HepG2 (cell line): ENCODE results near the gene CD36. TPM values are rescaled to one million over a fixed set of nuclear protein-coding genes. Genes with fewer than 3 reads are reported as not detected.

Experiments used
- ATAC-seq: fragments of 200-7000 bp; cut with Tn5 transposase; 3 replicates; pipeline ENCODE4 v1.9.1; 2020; ENCODE audit warnings: mild to moderate bottlenecking, moderate library complexity
- BruUV-seq: library from RNA; stranded (reverse); fragments of 400-500 nt; replicated peaks from 2 replicates; lab custom pipeline; 2021; lab: Mats Ljungman, UMichigan
- CTCF ChIA-PET: fragments of 300-600 bp; formaldehyde crosslinking; extraction: SDS; loops from one replicate; lab custom pipeline; 2021; ENCODE audit warnings: low total read pairs, inconsistent platforms, low intra/inter-chr PET ratio; lab: Yijun Ruan, JAX
- POLR2A ChIA-PET: fragments of 350-600 bp; sonication (Branson Sonifier 250); formaldehyde crosslinking; loops from one replicate; lab custom pipeline; 2020; ENCODE audit warnings: antibody characterized with exemption, inconsistent platforms; lab: Yijun Ruan, JAX
- DNase-seq: peaks from one replicate; pipeline ENCODE4 v3.0.0-alpha.2; 2015; ENCODE audit warnings: low spot score
- FAIRE-seq: peaks from 3 replicates; lab custom pipeline; 2011; peaks lifted over from hg19 to GRCh38; lab: Jason Lieb, UNC
- H2AFZ ChIP-seq: one replicate; pipeline ENCODE4 v1.6.1; 2011; ENCODE audit warnings: low read length, inconsistent platforms
- H3K27ac ChIP-seq: fragments of 300-600 bp; 3 replicates; pipeline ENCODE4 v1.8.0; 2011; ENCODE audit warnings: mixed run types, mild to moderate bottlenecking, mixed read lengths, low read length, inconsistent platforms; ENCODE audit not compliant: insufficient read depth; ENCODE audit errors: extremely low read length
- H3K27me3 ChIP-seq, 2 experiments: fragments of 200-600 bp in 1 of 2; 2 replicates in 1 of 2; 3 replicates in 1 of 2; pipeline versions ENCODE4 v1.6.0 to v1.8.0; 2011; ENCODE audit warnings: low read length in 2 of 2, mild to moderate bottlenecking in 2 of 2, moderate library complexity in 2 of 2, inconsistent platforms in 1 of 2; ENCODE audit not compliant: insufficient read depth in 2 of 2, control insufficient read depth in 1 of 2
- H3K36me3 ChIP-seq, 2 experiments: fragments of 200-600 bp in 1 of 2; replicated peaks in 1 of 2; 2 replicates in 1 of 2; 3 replicates in 1 of 2; pipeline versions ENCODE4 v1.5.1 to v1.8.0; 2011; ENCODE audit warnings: low read length in 2 of 2, inconsistent platforms in 1 of 2; ENCODE audit not compliant: insufficient read depth in 2 of 2, control insufficient read depth in 1 of 2
- H3K4me1 ChIP-seq: 2 replicates; pipeline ENCODE4 v1.5.1; 2012; ENCODE audit warnings: low read length, inconsistent platforms; ENCODE audit not compliant: insufficient read depth
- H3K4me2 ChIP-seq: 2 replicates; pipeline ENCODE4 v1.6.0; 2011; ENCODE audit warnings: low read depth, low read length, inconsistent platforms
- H3K4me3 ChIP-seq, 3 experiments: fragments of 200-600 bp in 1 of 3; sonication (generic), shearing (Covaris generic) in 1 of 3; replicated peaks in 1 of 3; 2 replicates each; pipeline ENCODE4 v1.5.1; 2011 to 2016; ENCODE audit warnings: low read length in 3 of 3, inconsistent platforms in 2 of 3, low read depth in 2 of 3, mild to moderate bottlenecking in 2 of 3, control low read depth in 1 of 3, mixed read lengths in 1 of 3; ENCODE audit not compliant: insufficient read depth in 1 of 3
- H3K79me2 ChIP-seq: one replicate; pipeline ENCODE4 v1.6.1; 2011; ENCODE audit warnings: low read length, inconsistent platforms; ENCODE audit not compliant: insufficient read depth
- H3K9ac ChIP-seq: 2 replicates; pipeline ENCODE4 v1.6.0; 2011; ENCODE audit warnings: mild to moderate bottlenecking, low read depth, low read length, inconsistent platforms; ENCODE audit not compliant: insufficient read depth
- H3K9me3 ChIP-seq: 2 replicates; pipeline ENCODE4 v1.5.1; 2012; ENCODE audit warnings: mild to moderate bottlenecking, low read length
- H4K20me1 ChIP-seq: 2 replicates; pipeline ENCODE4 v1.6.0; 2011; ENCODE audit warnings: inconsistent platforms, mild to moderate bottlenecking, low read length, moderate library complexity; ENCODE audit not compliant: insufficient read depth
- ARNTL ChIP-seq: sonication (generic); formaldehyde crosslinking; IDR thresholded peaks from 2 replicates; pipeline ENCODE4 v1.4.0; 2020; ENCODE audit warnings: mild to moderate bottlenecking, missing genetic modification reagents
- CBX5 ChIP-seq: sonication (generic); formaldehyde crosslinking; IDR thresholded peaks from 2 replicates; pipeline ENCODE4 v1.4.0; 2020; ENCODE audit warnings: missing genetic modification reagents, borderline replicate concordance
- CENPX ChIP-seq: sonication (generic); formaldehyde crosslinking; IDR thresholded peaks from 2 replicates; pipeline ENCODE4 v1.9.0; 2021; ENCODE audit warnings: mild to moderate bottlenecking, missing genetic modification reagents, moderate library complexity
- CREB1 ChIP-seq, 2 experiments: fragments of 450-650 bp in 1 of 2; IDR thresholded peaks; 2 replicates each; pipeline ENCODE4 v1.6.1; 2016 to 2017; ENCODE audit warnings: control low read depth in 1 of 2, mild to moderate bottlenecking in 1 of 2, missing compliant biosample characterization in 1 of 2, missing genetic modification characterization in 1 of 2
- CREM ChIP-seq, 2 experiments: sonication (generic) in 1 of 2; formaldehyde crosslinking in 1 of 2; IDR thresholded peaks; 2 replicates each; pipeline versions ENCODE4 v1.4.0 to v1.6.1; 2016 to 2020; ENCODE audit warnings: antibody characterized with exemption in 1 of 2, mild to moderate bottlenecking in 1 of 2, missing genetic modification reagents in 1 of 2
- GLI4 ChIP-seq: sonication (generic); formaldehyde crosslinking; IDR thresholded peaks from 2 replicates; pipeline ENCODE4 v1.5.1; 2020; ENCODE audit warnings: missing genetic modification reagents, mild to moderate bottlenecking, moderate library complexity, borderline replicate concordance
- HOXA3 ChIP-seq: sonication (generic); formaldehyde crosslinking; IDR thresholded peaks from 2 replicates; pipeline ENCODE4 v1.5.0; 2020; ENCODE audit warnings: missing genetic modification reagents
- NBN ChIP-seq: fragments of 450-650 bp; conservative IDR thresholded peaks from 2 replicates; pipeline ENCODE4 v1.6.1; 2017
- SP4 ChIP-seq: sonication (generic); formaldehyde crosslinking; IDR thresholded peaks from 2 replicates; pipeline ENCODE4 v1.8.1; 2023; ENCODE audit warnings: mild to moderate bottlenecking, missing genetic modification reagents
- TCF12 ChIP-seq, 2 experiments: fragments of 450-650 bp in 1 of 2; sonication (generic) in 1 of 2; formaldehyde crosslinking in 1 of 2; IDR thresholded peaks; 2 replicates each; pipeline versions ENCODE4 v1.6.1 to v1.8.0; 2017 to 2022; ENCODE audit warnings: antibody characterized with exemption in 1 of 2, mild to moderate bottlenecking in 1 of 2, missing genetic modification reagents in 1 of 2, moderate library complexity in 1 of 2
- TGIF2 ChIP-seq: IDR thresholded peaks from 2 replicates; pipeline ENCODE4 v1.6.1; 2016; ENCODE audit warnings: control low read depth, missing compliant biosample characterization
- ZNF607 ChIP-seq: sonication (generic); formaldehyde crosslinking; IDR thresholded peaks from 2 replicates; pipeline ENCODE4 v1.5.1; 2020; ENCODE audit warnings: missing genetic modification reagents, mild to moderate bottlenecking, borderline replicate concordance
- ZNF615 ChIP-seq: sonication (generic); formaldehyde crosslinking; IDR thresholded peaks from 2 replicates; pipeline ENCODE4 v1.5.0; 2020; ENCODE audit warnings: mild to moderate bottlenecking, missing genetic modification reagents, borderline replicate concordance
- WGBS: methylation state at CpG from one replicate; pipeline ENCODE4 v1.1.6; 2017; ENCODE audit warnings: low lambda C conversion rate; 5-methylcytosine and 5-hydroxymethylcytosine counted together
- in situ Hi-C: cut with HindIII; loops from 2 replicates; pipeline ENCODE4 v1.10.0; 2017; ENCODE audit warnings: low pct_unique_long_range_greater_than_20kb; ENCODE audit not compliant: extremely low pct_ligation_motif_present
- intact Hi-C: fragments of 100-400 bp; cut with micrococcal nuclease; formaldehyde crosslinking; loops from one replicate; pipeline ENCODE4 v1.10.0; 2022; ENCODE audit not compliant: unreplicated experiment
- polyA plus RNA-seq, 8 experiments: library from polyadenylated mRNA; depleted of rRNA in 3 of 8; stranded (reverse) in 7 of 8; unstranded in 1 of 8; fragments of >200 nt; fragmentation: Illumina TruSeq in 4 of 8; extraction: Trizol in 4 of 8; gene quantifications; 2 replicates each; pipeline versions ENCODE4 v1.2.1 to v1.2.3, GENCODE V29; 2011 to 2016; ENCODE audit warnings: low read depth in 4 of 8, missing spikeins in 1 of 8, mixed read lengths in 1 of 8; ENCODE audit not compliant: insufficient read depth in 1 of 8
- total RNA-seq, 5 experiments: library from RNA; depleted of rRNA; stranded (reverse); fragments of >200 nt; fragmentation: Illumina TruSeq; extraction: Trizol; gene quantifications; 2 replicates each; pipeline ENCODE4 v1.2.3, GENCODE V29; 2016; ENCODE audit warnings: low read depth in 1 of 5
- TF ChIP-seq, protein P1 (sequence below): sonication (generic); formaldehyde crosslinking; IDR thresholded peaks from 2 replicates; pipeline ENCODE4 v1.4.0; 2020; ENCODE audit warnings: missing genetic modification reagents; ENCODE audit errors: not compliant biosample characterization
- TF ChIP-seq, protein P2 (sequence below): sonication (generic); formaldehyde crosslinking; IDR thresholded peaks from 2 replicates; pipeline ENCODE4 v1.4.0; 2020; ENCODE audit warnings: missing genetic modification reagents

CD36 gene
- total and polyA plus RNA-seq, 2 of the 13 experiments (the other 11 are each of a cell fraction or from before 2014, with no cell fraction given) = 2.8 to 4.8 TPM

GRCh38 chr7:80600046-80600445, 38.4 kb upstream of the CD36 start:
- H3K4me2 ChIP-seq = no peak overlapping the region
- BruUV-seq = no TSS peak
- 80% methylated on average over 2 of the region's 2 CpGs for WGBS
- no peak for DNase-seq
- CTCF ChIA-PET = no interaction called here
- no peak overlapping the region for H3K27ac ChIP-seq
- no peak for ATAC-seq
- H3K27me3 ChIP-seq = no peaks in the 10 kb centered on the region
- H3K36me3 ChIP-seq = no peaks in the 10 kb centered on the region
- no peak overlapping the region for H3K9ac ChIP-seq
- intact Hi-C loops (no loop called here), in situ Hi-C loops (no loop called here)
- POLR2A ChIA-PET = no interaction called here
- peaks cover 10% of the 10 kb centered on the region; the same call in 1 of the 2 replicates for H3K4me1 ChIP-seq
- H3K4me3 ChIP-seq = no peak overlapping the region
- TF ChIP-seq ZNF615 (CRISPR knock-in tag) (no peak), HOXA3 (no peak), GLI4 (CRISPR knock-in tag) (no peak), TCF12 (IDR thresholded peaks at IDR 0.05) (no peak), TCF12 (CRISPR knock-in tag; IDR thresholded peaks at IDR 0.05) (no peak), ZNF607 (no peak), CENPX (CRISPR knock-in tag) (no peak), NBN (no peak), SP4 (CRISPR knock-in tag) (no peak), CREB1 (IDR thresholded peaks at IDR 0.05) (no peak), CREB1 (CRISPR knock-in tag; IDR thresholded peaks at IDR 0.05) (no peak), CREM (IDR thresholded peaks at IDR 0.05) (no peak), CREM (CRISPR knock-in tag; IDR thresholded peaks at IDR 0.05) (no peak), TGIF2 (CRISPR knock-in tag) (no peak), CBX5 (no peak), ARNTL (CRISPR knock-in tag) (no peak)
- TF ChIP-seq, protein P1, sequence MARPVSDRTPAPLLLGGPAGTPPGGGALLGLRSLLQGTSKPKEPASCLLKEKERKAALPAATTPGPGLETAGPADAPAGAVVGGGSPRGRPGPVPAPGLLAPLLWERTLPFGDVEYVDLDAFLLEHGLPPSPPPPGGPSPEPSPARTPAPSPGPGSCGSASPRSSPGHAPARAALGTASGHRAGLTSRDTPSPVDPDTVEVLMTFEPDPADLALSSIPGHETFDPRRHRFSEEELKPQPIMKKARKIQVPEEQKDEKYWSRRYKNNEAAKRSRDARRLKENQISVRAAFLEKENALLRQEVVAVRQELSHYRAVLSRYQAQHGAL (CRISPR knock-in tag) = no peak
- TF ChIP-seq, protein P2, sequence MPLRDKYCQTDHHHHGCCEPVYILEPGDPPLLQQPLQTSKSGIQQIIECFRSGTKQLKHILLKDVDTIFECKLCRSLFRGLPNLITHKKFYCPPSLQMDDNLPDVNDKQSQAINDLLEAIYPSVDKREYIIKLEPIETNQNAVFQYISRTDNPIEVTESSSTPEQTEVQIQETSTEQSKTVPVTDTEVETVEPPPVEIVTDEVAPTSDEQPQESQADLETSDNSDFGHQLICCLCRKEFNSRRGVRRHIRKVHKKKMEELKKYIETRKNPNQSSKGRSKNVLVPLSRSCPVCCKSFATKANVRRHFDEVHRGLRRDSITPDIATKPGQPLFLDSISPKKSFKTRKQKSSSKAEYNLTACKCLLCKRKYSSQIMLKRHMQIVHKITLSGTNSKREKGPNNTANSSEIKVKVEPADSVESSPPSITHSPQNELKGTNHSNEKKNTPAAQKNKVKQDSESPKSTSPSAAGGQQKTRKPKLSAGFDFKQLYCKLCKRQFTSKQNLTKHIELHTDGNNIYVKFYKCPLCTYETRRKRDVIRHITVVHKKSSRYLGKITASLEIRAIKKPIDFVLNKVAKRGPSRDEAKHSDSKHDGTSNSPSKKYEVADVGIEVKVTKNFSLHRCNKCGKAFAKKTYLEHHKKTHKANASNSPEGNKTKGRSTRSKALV = no peak
- H3K79me2 ChIP-seq = no peaks in the 10 kb centered on the region
- FAIRE-seq = no peak
- no peaks in the 10 kb centered on the region for H4K20me1 ChIP-seq
- H3K9me3 ChIP-seq = no peaks in the 10 kb centered on the region
- no peak overlapping the region for H2AFZ ChIP-seq
